Fibroblast of lung (primary cell): ENCODE data around the gene GDA. TPM values are rescaled to one million over a fixed set of nuclear protein-coding genes. Genes with fewer than 3 reads are reported as not detected.

Source experiments
- DNase-seq, 2 donors: peaks; one replicate each; pipeline versions ENCODE4 v3.0.0 to v3.0.0-alpha.2; 2010; ENCODE audit warnings: low read depth in 2 of 2
- H2AFZ ChIP-seq: 2 replicates; pipeline ENCODE4 v1.5.1; 2012; ENCODE audit warnings: low read length, control low read depth, inconsistent platforms
- H3K27ac ChIP-seq: 2 replicates; pipeline ENCODE4 v1.5.1; 2011; ENCODE audit warnings: low read length, control low read depth; ENCODE audit not compliant: insufficient read depth
- H3K27me3 ChIP-seq: 2 replicates; pipeline ENCODE4 v1.5.1; 2011; ENCODE audit warnings: mild to moderate bottlenecking, low read length; ENCODE audit not compliant: control insufficient read depth, insufficient read depth
- H3K36me3 ChIP-seq: 2 replicates; pipeline ENCODE4 v1.5.1; 2011; ENCODE audit warnings: low read length; ENCODE audit not compliant: control insufficient read depth, insufficient read depth
- H3K4me1 ChIP-seq: 2 replicates; pipeline ENCODE4 v1.5.1; 2011; ENCODE audit warnings: low read length; ENCODE audit not compliant: control insufficient read depth, insufficient read depth; ENCODE audit errors: extremely low read depth
- H3K4me2 ChIP-seq: 2 replicates; pipeline ENCODE4 v1.5.1; 2011; ENCODE audit warnings: low read length, control low read depth; ENCODE audit not compliant: insufficient read depth; ENCODE audit errors: extremely low read depth
- H3K4me3 ChIP-seq, 4 experiments: fragments of 200-600 bp in 1 of 4; sonication (generic) in 1 of 4; replicated peaks in 1 of 4; 2 replicates each; pipeline ENCODE4 v1.5.1; 2011 to 2016; ENCODE audit warnings: low read length in 4 of 4, low read depth in 3 of 4, mild to moderate bottlenecking in 3 of 4, control low read depth in 2 of 4, inconsistent platforms in 1 of 4, mixed read lengths in 1 of 4; ENCODE audit not compliant: insufficient read depth in 1 of 4; ENCODE audit errors: control extremely low read depth in 1 of 4
- H3K79me2 ChIP-seq: 2 replicates; pipeline ENCODE4 v1.5.1; 2012; ENCODE audit warnings: mild to moderate bottlenecking, low read length, inconsistent platforms; ENCODE audit not compliant: control insufficient read depth, insufficient read depth
- H3K9ac ChIP-seq: 2 replicates; pipeline ENCODE4 v1.5.1; 2011; ENCODE audit warnings: mild to moderate bottlenecking, low read length, control low read depth; ENCODE audit not compliant: insufficient read depth
- H3K9me3 ChIP-seq: 2 replicates; pipeline ENCODE4 v1.5.1; 2012; ENCODE audit warnings: low read depth, low read length; ENCODE audit not compliant: control insufficient read depth, insufficient read depth
- H4K20me1 ChIP-seq: 2 replicates; pipeline ENCODE4 v1.5.1; 2011; ENCODE audit warnings: low read length; ENCODE audit not compliant: control insufficient read depth, insufficient read depth; ENCODE audit errors: extremely low read depth
- CTCF ChIP-seq, 2 donors: IDR thresholded peaks in 1 of 2; conservative IDR thresholded peaks in 1 of 2; 1 replicate in 1 of 2; 2 replicates in 1 of 2; pipeline ENCODE4 v1.5.1; 2011 to 2012; ENCODE audit warnings: low read length in 2 of 2, control low read depth in 1 of 2, inconsistent platforms in 1 of 2, low read depth in 1 of 2, mild to moderate bottlenecking in 1 of 2
- EZH2 ChIP-seq: IDR thresholded peaks from 2 replicates; pipeline ENCODE4 v1.5.1; 2012; ENCODE audit warnings: low read length, control low read depth, mild to moderate bottlenecking; ENCODE audit errors: missing control alignments
- polyA plus RNA-seq, 2 donors: library from polyadenylated mRNA; depleted of rRNA in 1 of 2; stranded (reverse) in 1 of 2; unstranded in 1 of 2; fragments of >200 nt; gene quantifications; 2 replicates each; pipeline ENCODE4 v1.2.1, GENCODE V29; 2011 to 2012; ENCODE audit warnings: missing spikeins in 1 of 2
- total RNA-seq: library from RNA; depleted of rRNA; stranded (reverse); fragments of >200 nt; gene quantifications from 2 replicates; pipeline ENCODE4 v1.2.1, GENCODE V29; 2014

Gene GDA
- total and polyA plus RNA-seq, 2 donors (not counting 1 experiment from before 2014, with no cell fraction given), result not detected

- H3K27me3 ChIP-seq, result no peaks in the 10 kb centered on the region
- H3K36me3 ChIP-seq, result no peaks in the 10 kb centered on the region
- H3K4me1 ChIP-seq, result no peaks in the 10 kb centered on the region
- H3K9ac ChIP-seq, result no peak overlapping the region
- H2AFZ ChIP-seq, result no peak overlapping the region
- H4K20me1 ChIP-seq, result no peaks in the 10 kb centered on the region
- DNase-seq, result no peak
- TF ChIP-seq CTCF (conservative IDR thresholded peaks at IDR 0.05 in 1 of 2, IDR thresholded peaks at IDR 0.05 in 1 of 2; ENCODE audit: low read depth in 1 of 2, low read length in 2 of 2) (no peak), EZH2 (no peak)
- no peaks in the 10 kb centered on the region for H3K79me2 ChIP-seq
- no peak overlapping the region for H3K4me3 ChIP-seq
- H3K9me3 ChIP-seq, result no peaks in the 10 kb centered on the region
- H3K4me2 ChIP-seq, result no peak overlapping the region
- H3K27ac ChIP-seq, result no peak overlapping the region
Measured at GRCh38 chr9:72185561-72185960, 36.3 kb downstream of the GDA start.

- no peaks in the 10 kb centered on the region for H4K20me1 ChIP-seq
- TF ChIP-seq CTCF (conservative IDR thresholded peaks at IDR 0.05 in 1 of 2, IDR thresholded peaks at IDR 0.05 in 1 of 2; ENCODE audit: low read depth in 1 of 2, low read length in 2 of 2) (no peak), EZH2 (no peak)
- H3K36me3 ChIP-seq, result no peaks in the 10 kb centered on the region
- no peaks in the 10 kb centered on the region for H3K79me2 ChIP-seq
- no peak overlapping the region for H3K4me2 ChIP-seq
- H3K4me1 ChIP-seq, result no peaks in the 10 kb centered on the region
- no peaks in the 10 kb centered on the region for H3K9me3 ChIP-seq
- no peak overlapping the region for H3K4me3 ChIP-seq
- no peaks in the 10 kb centered on the region for H3K27me3 ChIP-seq
- DNase-seq, result no peak
- no peak overlapping the region for H3K9ac ChIP-seq
- no peak overlapping the region for H2AFZ ChIP-seq
- H3K27ac ChIP-seq, result no peak overlapping the region
Measured at GRCh38 chr9:72187121-72187695, 38.0 kb downstream of the GDA start.

GRCh38 chr9:72188232-72188631, 39.0 kb downstream of the GDA start:
- Histone ChIP-seq H3K4me3 (no peak overlapping the region), H3K9me3 (no peaks in the 10 kb centered on the region), H3K79me2 (no peaks in the 10 kb centered on the region), H3K36me3 (no peaks in the 10 kb centered on the region), H3K4me1 (no peaks in the 10 kb centered on the region), H3K27me3 (no peaks in the 10 kb centered on the region), H3K9ac (no peak overlapping the region), H4K20me1 (no peaks in the 10 kb centered on the region), H2AFZ (no peak overlapping the region), H3K27ac (no peak overlapping the region), H3K4me2 (no peak overlapping the region)
- no peak for TF ChIP-seq CTCF (conservative IDR thresholded peaks at IDR 0.05 in 1 of 2, IDR thresholded peaks at IDR 0.05 in 1 of 2; ENCODE audit: low read depth in 1 of 2, low read length in 2 of 2)
- TF ChIP-seq EZH2, result no peak
- DNase-seq, result no peak
